IMR-90 (cell line): ENCODE measurements around the gene ASPA.

Experiments
- CEBPB ChIP-seq: IDR thresholded peaks from 2 replicates; pipeline ENCODE4 v1.6.1; 2012; ENCODE audit warnings: low read depth, low read length, improper control_type of control experiment
- CTCF ChIP-seq: conservative IDR thresholded peaks from 2 replicates; pipeline ENCODE4 v1.5.1; 2012; ENCODE audit warnings: mild to moderate bottlenecking, low read depth, low read length, improper control_type of control experiment
- MXI1 ChIP-seq: IDR thresholded peaks from 2 replicates; pipeline ENCODE4 v1.6.1; 2012; ENCODE audit warnings: low read depth, mild to moderate bottlenecking, low read length, moderate library complexity, borderline replicate concordance
- POLR2A ChIP-seq: IDR thresholded peaks from 2 replicates; pipeline ENCODE4 v1.6.1; 2012; ENCODE audit warnings: mild to moderate bottlenecking, low read depth, low read length
- RFX5 ChIP-seq: IDR thresholded peaks from 2 replicates; pipeline ENCODE4 v1.8.0; 2012; ENCODE audit warnings: low read depth, mild to moderate bottlenecking, low read length, moderate library complexity
- USF2 ChIP-seq: fragments of 150-350 bp; IDR thresholded peaks from 2 replicates; pipeline ENCODE4 v1.6.1; 2017; ENCODE audit warnings: mild to moderate bottlenecking, antibody characterized with exemption, low read length, low read depth

- TF ChIP-seq CTCF (no peak), POLR2A (no peak), CEBPB (peak; percentile 53), RFX5 (no peak), USF2 (no peak), MXI1 (no peak)
Observed at GRCh38 chr17:3475812-3476610, at the start of gene ASPA.
